A549 (cell line): ENCODE measurements around the gene TMEM120A.

Experiments used
- BHLHE40 ChIP-seq: IDR thresholded peaks from 2 replicates; pipeline ENCODE4 v1.6.1; 2012; ENCODE audit warnings: low read depth, low read length, inconsistent platforms
- CBX2 ChIP-seq: fragments of 200-600 bp; sonication (generic); IDR thresholded peaks from 2 replicates; pipeline ENCODE4 v1.6.1; 2016; ENCODE audit warnings: low read depth, mild to moderate bottlenecking, borderline replicate concordance
- CTCF ChIP-seq: fragments of >200 bp; sonication (Bioruptor Twin); formaldehyde crosslinking; IDR thresholded peaks from 3 replicates; pipeline ENCODE4 v1.5.1; 2016
- ELK1 ChIP-seq: fragments of 150-350 bp; IDR thresholded peaks from 2 replicates; pipeline ENCODE4 v1.6.1; 2014; ENCODE audit warnings: low read depth, mild to moderate bottlenecking, low read length
- ESRRA ChIP-seq: fragments of 150-350 bp; IDR thresholded peaks from 2 replicates; pipeline ENCODE4 v1.6.1; 2014; ENCODE audit warnings: mild to moderate bottlenecking, low read length, borderline replicate concordance
- FOSL2 ChIP-seq, 2 experiments: fragments of 450-650 bp in 1 of 2; fragments of >200 bp in 1 of 2; sonication (Bioruptor Twin) in 1 of 2; formaldehyde crosslinking; IDR thresholded peaks; 2 replicates each; pipeline versions ENCODE4 v1.5.0 to v1.6.1; 2016 to 2020; ENCODE audit warnings: mild to moderate bottlenecking in 1 of 2, moderate library complexity in 1 of 2
- KDM1A ChIP-seq: fragments of 200-600 bp; sonication (generic); IDR thresholded peaks from 2 replicates; pipeline ENCODE4 v1.6.1; 2016; ENCODE audit warnings: low read depth, mild to moderate bottlenecking
- MAX ChIP-seq: IDR thresholded peaks from 2 replicates; pipeline ENCODE4 v1.6.1; 2012
- NR3C1 ChIP-seq: fragments of >200 bp; sonication (Bioruptor Twin); formaldehyde crosslinking; IDR thresholded peaks from 3 replicates; pipeline ENCODE4 v1.6.1; 2017
- POLR2A ChIP-seq: IDR thresholded peaks from 2 replicates; pipeline ENCODE4 v1.6.1; 2012; ENCODE audit warnings: mild to moderate bottlenecking, low read length
- RARB ChIP-seq: fragments of 250-450 bp; sonication (Bioruptor Pico); IDR thresholded peaks from 2 replicates; pipeline ENCODE4 v1.8.0; 2021; ENCODE audit warnings: mild to moderate bottlenecking, moderate library complexity
- RCOR1 ChIP-seq: fragments of 150-350 bp; IDR thresholded peaks from 2 replicates; pipeline ENCODE4 v1.6.1; 2014; ENCODE audit warnings: antibody characterized with exemption, low read length, low read depth
- REST ChIP-seq: fragments of 200-600 bp; sonication (generic); IDR thresholded peaks from 2 replicates; pipeline ENCODE4 v1.6.1; 2016; ENCODE audit warnings: antibody characterized with exemption, mild to moderate bottlenecking, moderate library complexity
- RNF2 ChIP-seq: fragments of 200-600 bp; sonication (generic); IDR thresholded peaks from 2 replicates; pipeline ENCODE4 v1.6.1; 2016; ENCODE audit warnings: low read depth, mild to moderate bottlenecking, antibody characterized with exemption, moderate library complexity, borderline replicate concordance

GRCh38 chr7:75969704-75970498 lies 24.5 kb downstream of the TMEM120A start:
- TF ChIP-seq CTCF, result no peak
- no peak for TF ChIP-seq KDM1A
- no peak for TF ChIP-seq POLR2A
- no peak for TF ChIP-seq NR3C1
- TF ChIP-seq RARB (CRISPR knock-in tag), result no peak
- no peak for TF ChIP-seq RNF2
- TF ChIP-seq ELK1, result no peak
- no peak for TF ChIP-seq ESRRA
- no peak for TF ChIP-seq MAX
- no peak for TF ChIP-seq RCOR1
- no peak for TF ChIP-seq REST
- no peak for TF ChIP-seq CBX2
- no peak for TF ChIP-seq BHLHE40
- no peak for TF ChIP-seq FOSL2 (IDR thresholded peaks at IDR 0.05)
- TF ChIP-seq FOSL2 (CRISPR knock-in tag; IDR thresholded peaks at IDR 0.05), result no peak
